Raji (cell line): ENCODE measurements around the gene SPATA2L.

Source experiments
- POLR2A ChIP-seq: IDR thresholded peaks from 2 replicates; pipeline ENCODE4 v1.6.1; 2011; ENCODE audit warnings: low read depth, low read length, control low read depth; ENCODE audit not compliant: insufficient read depth

The SPATA2L gene

GRCh38 chr16:89700649-89701424, 668 bp downstream of the SPATA2L start:
- no peak for TF ChIP-seq POLR2A

GRCh38 chr16:89700100-89700648, 1.3 kb downstream of the SPATA2L start:
- 0 out of 2 replicates have a peak, but pooled peaks have one; percentile 28 for TF ChIP-seq POLR2A

GRCh38 chr16:89697616-89698331, 3.7 kb downstream of the SPATA2L start:
- TF ChIP-seq POLR2A, result no peak

- TF ChIP-seq POLR2A, result no peak
Measured at GRCh38 chr16:89697161-89697615, 4.3 kb downstream of the SPATA2L start.

GRCh38 chr16:89696670-89697128, 4.8 kb downstream of the SPATA2L start:
- TF ChIP-seq POLR2A, result no peak; the same call in 1 of the 2 replicates

GRCh38 chr16:89695875-89696669, 5.4 kb downstream of the SPATA2L start:
- TF ChIP-seq POLR2A, result no peak

GRCh38 chr16:89695086-89695874, 6.2 kb downstream of the SPATA2L start:
- TF ChIP-seq POLR2A, result no peak

GRCh38 chr16:89693931-89694783, 7.3 kb downstream of the SPATA2L start:
- TF ChIP-seq POLR2A, result no peak

- TF ChIP-seq POLR2A, result no peak
Measured at GRCh38 chr16:89693289-89693731, 8.2 kb downstream of the SPATA2L start.

- no peak for TF ChIP-seq POLR2A
Measured at GRCh38 chr16:89691986-89692569, 9.4 kb downstream of the SPATA2L start.

GRCh38 chr16:89691231-89691985, 10.1 kb downstream of the SPATA2L start:
- TF ChIP-seq POLR2A, result no peak

- no peak for TF ChIP-seq POLR2A
Measured at GRCh38 chr16:89690392-89690901, 11.1 kb downstream of the SPATA2L start.
